Neural cell (in vitro differentiated cells): ENCODE results near the gene PMM2. TPM values are rescaled to one million over a fixed set of nuclear protein-coding genes. Genes with fewer than 3 reads are reported as not detected.

Experiments
- H2AFZ ChIP-seq: fragments of 200-600, 300-800 bp; sonication (generic), shearing (Covaris generic); 2 replicates; pipeline ENCODE4 v1.6.0; 2014; ENCODE audit warnings: low read depth, mild to moderate bottlenecking, antibody characterized with exemption, low read length, moderate library complexity
- H3F3A ChIP-seq: fragments of 200-600 bp; shearing (Covaris generic); 2 replicates; pipeline ENCODE4 v1.6.1; 2016; ENCODE audit warnings: mild to moderate bottlenecking, moderate library complexity, mixed read lengths, antibody characterized with exemption, low read length; ENCODE audit not compliant: insufficient read depth, poor library complexity, severe bottlenecking
- H3K27ac ChIP-seq: fragments of 200-600, 300-800 bp; sonication (generic), shearing (Covaris generic); 2 replicates; pipeline ENCODE4 v1.5.1; 2014; ENCODE audit warnings: mild to moderate bottlenecking, low read length, moderate library complexity
- H3K27me3 ChIP-seq: fragments of 300-800, 200-600 bp; sonication (generic), shearing (Covaris generic); 2 replicates; pipeline ENCODE4 v1.6.0; 2014; ENCODE audit warnings: mild to moderate bottlenecking, low read depth, low read length, moderate library complexity; ENCODE audit not compliant: insufficient read depth
- H3K36me3 ChIP-seq: fragments of 300-800, 200-600 bp; sonication (generic), shearing (Covaris generic); 2 replicates; pipeline ENCODE4 v1.5.1; 2014; ENCODE audit warnings: mild to moderate bottlenecking, antibody characterized with exemption, low read length, moderate library complexity; ENCODE audit not compliant: insufficient read depth
- H3K4me2 ChIP-seq: fragments of 300-800, 200-600 bp; sonication (generic), shearing (Covaris generic); 2 replicates; pipeline ENCODE4 v1.6.0; 2014; ENCODE audit warnings: mild to moderate bottlenecking, low read length
- H3K4me3 ChIP-seq: fragments of 300-800, 200-600 bp; sonication (generic), shearing (Covaris generic); 2 replicates; pipeline ENCODE4 v1.5.1; 2014; ENCODE audit warnings: mild to moderate bottlenecking, low read length, moderate library complexity
- H3K79me2 ChIP-seq: fragments of 200-600 bp; shearing (Covaris generic); replicated peaks from 2 replicates; pipeline ENCODE4 v1.6.0; 2014; ENCODE audit warnings: mild to moderate bottlenecking, low read length, moderate library complexity; ENCODE audit not compliant: insufficient read depth
- H3K9ac ChIP-seq: fragments of 300-800, 200-600 bp; sonication (generic), shearing (Covaris generic); 2 replicates; pipeline ENCODE4 v1.6.1; 2016; ENCODE audit warnings: mild to moderate bottlenecking, low read length, mixed read lengths
- H3K9me2 ChIP-seq: fragments of 200-600 bp; shearing (Covaris generic); 2 replicates; pipeline ENCODE4 v1.6.1; 2016; ENCODE audit warnings: mild to moderate bottlenecking, low read length, mixed read lengths; ENCODE audit not compliant: insufficient read depth
- H3K9me3 ChIP-seq: fragments of 200-600, 300-800 bp; sonication (generic), shearing (Covaris generic); 2 replicates; pipeline ENCODE4 v1.6.1; 2016; ENCODE audit warnings: mild to moderate bottlenecking, mixed run types, low read length, moderate library complexity, mixed read lengths
- H4K20me1 ChIP-seq: fragments of 200-600 bp; shearing (Covaris generic); 2 replicates; pipeline ENCODE4 v1.6.1; 2016; ENCODE audit warnings: mild to moderate bottlenecking, mixed run types; ENCODE audit not compliant: insufficient read depth
- CTCF ChIP-seq: fragments of 450-650 bp; IDR thresholded peaks from 2 replicates; pipeline ENCODE4 v1.5.1; 2014; ENCODE audit warnings: antibody characterized with exemption, mild to moderate bottlenecking, moderate library complexity; ENCODE audit not compliant: poor library complexity, severe bottlenecking
- EP300 ChIP-seq: fragments of 450-650 bp; conservative IDR thresholded peaks from 2 replicates; pipeline ENCODE4 v1.6.1; 2014; ENCODE audit warnings: antibody characterized with exemption, mild to moderate bottlenecking, moderate library complexity; ENCODE audit not compliant: poor library complexity, severe bottlenecking
- MXI1 ChIP-seq: fragments of 450-650 bp; conservative IDR thresholded peaks from 2 replicates; pipeline ENCODE4 v1.6.1; 2014; ENCODE audit warnings: antibody characterized with exemption, mild to moderate bottlenecking; ENCODE audit not compliant: poor library complexity, severe bottlenecking
- POLR2AphosphoS5 ChIP-seq: IDR thresholded peaks from 2 replicates; pipeline ENCODE4 v1.6.1; 2012
- RAD21 ChIP-seq: fragments of 450-650 bp; conservative IDR thresholded peaks from 2 replicates; pipeline ENCODE4 v1.6.1; 2014; ENCODE audit warnings: antibody characterized with exemption, mild to moderate bottlenecking, moderate library complexity
- REST ChIP-seq: IDR thresholded peaks from 2 replicates; pipeline ENCODE4 v1.6.1; 2012; ENCODE audit warnings: borderline replicate concordance
- SMC3 ChIP-seq: fragments of 450-650 bp; conservative IDR thresholded peaks from 2 replicates; pipeline ENCODE4 v1.6.1; 2014; ENCODE audit warnings: antibody characterized with exemption, mild to moderate bottlenecking, moderate library complexity; ENCODE audit not compliant: poor library complexity
- TAF1 ChIP-seq: IDR thresholded peaks from 2 replicates; pipeline ENCODE4 v1.6.1; 2012; ENCODE audit warnings: low read depth
- polyA plus RNA-seq: library from polyadenylated mRNA; depleted of rRNA; stranded (reverse); fragments of >200 nt; gene quantifications from 2 replicates; pipeline ENCODE4 v1.2.3, GENCODE V29; 2014

The PMM2 gene
- polyA plus RNA-seq, 1 donor from 2014 or later = 20.2 TPM

GRCh38 chr16:8826278-8826879 lies 28.7 kb downstream of the PMM2 start:
- no peaks in the 10 kb centered on the region for H3K79me2 ChIP-seq
- H3K4me2 ChIP-seq = no peak overlapping the region
- no peak overlapping the region for H3K4me3 ChIP-seq
- no peaks in the 10 kb centered on the region for H3F3A ChIP-seq
- no peaks in the 10 kb centered on the region for H3K27me3 ChIP-seq
- H3K9me3 ChIP-seq = no peaks in the 10 kb centered on the region
- no peak overlapping the region for H3K27ac ChIP-seq
- no peaks in the 10 kb centered on the region for H3K36me3 ChIP-seq
- TF ChIP-seq POLR2AphosphoS5 (no peak), CTCF (no peak), SMC3 (no peak), RAD21 (no peak)
- no peaks in the 10 kb centered on the region for H4K20me1 ChIP-seq
- H2AFZ ChIP-seq = no peak overlapping the region
- H3K9me2 ChIP-seq = no peaks in the 10 kb centered on the region
- no peak overlapping the region for H3K9ac ChIP-seq

GRCh38 chr16:8828541-8829165 lies 31.0 kb downstream of the PMM2 start:
- Histone ChIP-seq H3K9me2 (no peaks in the 10 kb centered on the region), H3K9ac (no peak overlapping the region), H3K27ac (no peak overlapping the region), H3F3A (no peaks in the 10 kb centered on the region), H4K20me1 (no peaks in the 10 kb centered on the region), H2AFZ (no peak overlapping the region), H3K27me3 (no peaks in the 10 kb centered on the region), H3K9me3 (no peaks in the 10 kb centered on the region), H3K36me3 (no peaks in the 10 kb centered on the region), H3K79me2 (no peaks in the 10 kb centered on the region), H3K4me3 (no peak overlapping the region), H3K4me2 (no peak overlapping the region)
- TF ChIP-seq MXI1 = no peak
- TF ChIP-seq CTCF = no peak
- TF ChIP-seq EP300 = no peak
- no peak for TF ChIP-seq SMC3
- no peak for TF ChIP-seq TAF1
- TF ChIP-seq REST = no peak
